GM21423 (cell line): Measurements from ENCODE around the gene FMN1.

Experiments
- ATAC-seq: cut with Tn5 transposase; IDR thresholded peaks from one replicate; pipeline ENCODE4 v1.9.1; 2021; ENCODE audit warnings: mild to moderate bottlenecking, moderate library complexity; ENCODE audit not compliant: unreplicated experiment

The FMN1 gene

GRCh38 chr15:32799936-32800535 lies 394.5 kb downstream of the FMN1 start:
- ATAC-seq: no peak

- no peak for ATAC-seq
Observed at GRCh38 chr15:32796856-32797255, 397.7 kb downstream of the FMN1 start.

GRCh38 chr15:32794973-32795372 lies 399.5 kb downstream of the FMN1 start:
- no peak for ATAC-seq

GRCh38 chr15:32792436-32792835 lies 402.1 kb downstream of the FMN1 start:
- no peak for ATAC-seq

- ATAC-seq: no peak
Observed at GRCh38 chr15:32790352-32790999, 404.0 kb downstream of the FMN1 start.

GRCh38 chr15:32787949-32788348 lies 406.6 kb downstream of the FMN1 start:
- ATAC-seq: no peak

- ATAC-seq: no peak
Observed at GRCh38 chr15:32786906-32787305, 407.6 kb downstream of the FMN1 start.

- ATAC-seq: no peak
Observed at GRCh38 chr15:32784581-32784980, 409.9 kb downstream of the FMN1 start.

- no peak for ATAC-seq
Observed at GRCh38 chr15:32781781-32782180, 412.7 kb downstream of the FMN1 start.

- ATAC-seq: no peak
Observed at GRCh38 chr15:32778391-32779176, 415.9 kb downstream of the FMN1 start.

- ATAC-seq: no peak
Observed at GRCh38 chr15:32775103-32775502, 419.4 kb downstream of the FMN1 start.

GRCh38 chr15:32774022-32774421 lies 420.5 kb downstream of the FMN1 start:
- ATAC-seq: no peak

GRCh38 chr15:32767236-32767635 lies 427.3 kb downstream of the FMN1 start:
- ATAC-seq: no peak

- no peak for ATAC-seq
Observed at GRCh38 chr15:32766101-32766500, 428.4 kb downstream of the FMN1 start.

GRCh38 chr15:32765236-32765635 lies 429.3 kb downstream of the FMN1 start:
- no peak for ATAC-seq

GRCh38 chr15:32763295-32763694 lies 431.2 kb downstream of the FMN1 start:
- ATAC-seq: no peak

- ATAC-seq: no peak
Observed at GRCh38 chr15:32757426-32757825, 437.1 kb downstream of the FMN1 start.

GRCh38 chr15:32750979-32751378 lies 443.5 kb downstream of the FMN1 start:
- no peak for ATAC-seq

- ATAC-seq: no peak
Observed at GRCh38 chr15:32747921-32748342, 446.6 kb downstream of the FMN1 start.

- no peak for ATAC-seq
Observed at GRCh38 chr15:32746116-32746857, 448.2 kb downstream of the FMN1 start.

- ATAC-seq: no peak
Observed at GRCh38 chr15:32743411-32744140, 450.9 kb downstream of the FMN1 start.
